Right lobe of liver (tissue), 6 donors: ENCODE results near the gene KCNQ1OT1. TPM values are rescaled to one million over a fixed set of nuclear protein-coding genes. Genes with fewer than 3 reads are reported as not detected.

Source experiments
- ATAC-seq, 4 donors: fragments of 200-7000 bp; cut with Tn5 transposase; one replicate each; pipeline ENCODE4 v1.9.1; 2020; ENCODE audit warnings: mild to moderate bottlenecking in 4 of 4, moderate library complexity in 4 of 4
- DNase-seq, 3 donors: peaks; one replicate each; pipeline ENCODE4 v3.0.0-alpha.2; 2020
- H3K27ac ChIP-seq, 3 donors: fragments of 200-600 bp; one replicate each; pipeline ENCODE4 v1.8.0; 2022
- H3K27me3 ChIP-seq, 2 donors: fragments of 200-600 bp; one replicate each; pipeline ENCODE4 v1.8.0; 2022
- H3K36me3 ChIP-seq, 4 donors: fragments of 200-600 bp; sonication (generic) in 1 of 4; one replicate each; pipeline versions ENCODE4 v1.5.1 to v1.8.0; 2017 to 2022; ENCODE audit warnings: control low read depth in 1 of 4
- H3K4me1 ChIP-seq, 4 donors: fragments of 200-600 bp; sonication (generic) in 1 of 4; one replicate each; pipeline versions ENCODE4 v1.5.1 to v1.8.0; 2017 to 2022; ENCODE audit warnings: control low read depth in 1 of 4
- H3K4me3 ChIP-seq, 3 donors: fragments of 200-600 bp; one replicate each; pipeline ENCODE4 v1.8.0; 2022
- H3K9me3 ChIP-seq, 4 donors: fragments of 200-600 bp; sonication (generic) in 1 of 4; one replicate each; pipeline versions ENCODE4 v1.5.1 to v1.8.0; 2017 to 2022; ENCODE audit warnings: control low read depth in 1 of 4
- POLR2A ChIP-seq: fragments of 450-650 bp; IDR thresholded peaks from one replicate; pipeline ENCODE4 v1.6.1; 2017; ENCODE audit warnings: antibody characterized with exemption, mild to moderate bottlenecking
- WGBS: methylation state at CpG from one replicate; pipeline ENCODE4 v1.1.6; 2018; ENCODE audit warnings: low coverage, low lambda C conversion rate; ENCODE audit not compliant: insufficient coverage; ENCODE audit errors: missing lambda C conversion rate; 5-methylcytosine and 5-hydroxymethylcytosine counted together
- intact Hi-C, 2 donors: fragments of 100-400 bp; cut with DNase I; formaldehyde crosslinking; loops; one replicate each; pipeline versions ENCODE4 v1.11.2 to v1.14.1; 2022
- total RNA-seq, 6 experiments: library from RNA; depleted of rRNA in 2 of 6; stranded (reverse); fragments of >200 nt in 2 of 6; fragmentation: NEBNext Ultra II Directional in 3 of 6; extraction: Animal tissue kit (Norgen Biotek cat#: 25700) in 3 of 6; gene quantifications; one replicate each; pipeline versions ENCODE4 v1.1.0 to v1.2.4, GENCODE V29; 2016 to 2023
- TF ChIP-seq, protein P1 (sequence below), 4 donors: fragments of 200-600 bp in 3 of 4; fragments of 450-650 bp in 1 of 4; IDR thresholded peaks; one replicate each; pipeline versions ENCODE4 v1.5.1 to v1.8.0; 2016 to 2022; ENCODE audit warnings: antibody characterized with exemption in 4 of 4, mild to moderate bottlenecking in 2 of 4
- donor health status: DM: no; HTN: yes; CAD: no.
- donor health status: DM: no; HTN: no; CAD: no.
- donor health status: DM: no; HTN: no; CAD: no.
- donor health status: DM: no; HTN: yes; CAD: no.
- donor health status: DM: no; HTN: yes; CAD: no.

The KCNQ1OT1 gene
- total RNA-seq, 6 experiments from 2014 or later, result 0.37 to 1.7 (median 0.60) TPM

DNA sequence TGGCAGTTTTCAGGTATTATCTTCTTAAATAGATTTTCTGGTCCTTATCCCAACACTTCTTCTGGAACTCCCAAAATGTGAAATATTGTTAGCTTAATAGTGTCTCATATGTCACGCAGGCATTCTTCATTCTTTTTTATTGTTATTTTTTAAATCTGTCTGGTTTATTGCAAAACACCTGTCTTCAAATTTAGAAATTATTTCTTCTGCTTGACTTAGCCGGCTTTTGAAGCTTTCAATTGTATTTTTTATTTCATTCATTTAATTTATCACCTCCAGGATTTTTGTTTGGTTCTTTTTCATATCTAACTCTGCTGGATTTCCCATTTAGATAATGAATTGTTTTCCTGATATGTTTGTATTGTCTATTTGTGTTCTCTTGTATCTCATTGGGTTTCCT is 49.9 kb downstream of the KCNQ1OT1 start:
- DNase-seq, result no peak

DNA sequence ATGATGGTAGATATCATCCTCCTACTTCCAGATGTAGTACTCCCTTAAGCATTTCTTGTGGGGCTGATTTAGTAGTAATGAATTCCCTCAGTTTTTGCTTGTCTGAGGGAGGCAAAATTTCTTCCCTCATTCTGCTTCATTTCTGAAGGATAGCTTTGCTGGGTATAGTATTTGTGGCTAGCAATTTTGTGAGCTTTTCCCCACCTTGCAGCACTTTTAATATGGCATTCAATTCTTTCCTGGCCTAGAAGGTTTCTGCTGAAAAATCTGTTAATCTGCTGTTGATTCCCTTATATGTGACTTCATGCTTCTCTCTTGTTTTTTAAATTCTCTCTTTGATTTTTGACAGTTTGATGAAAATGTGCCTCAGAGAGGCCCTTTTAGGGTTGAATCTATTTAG is 50.4 kb downstream of the KCNQ1OT1 start:
- no peak overlapping the region for H3K27ac ChIP-seq
- H3K27me3 ChIP-seq, result no peaks in the 10 kb centered on the region
- DNase-seq (no peak), ATAC-seq (no peak)
- intact Hi-C loops, result no loop called here
- H3K4me3 ChIP-seq, result no peak overlapping the region
- no peaks in the 10 kb centered on the region for H3K36me3 ChIP-seq
- peaks cover 0 to 22% (median 0%) of the 10 kb centered on the region in 4 donors for H3K9me3 ChIP-seq
- no peaks in the 10 kb centered on the region for H3K4me1 ChIP-seq
- TF ChIP-seq, protein P1, sequence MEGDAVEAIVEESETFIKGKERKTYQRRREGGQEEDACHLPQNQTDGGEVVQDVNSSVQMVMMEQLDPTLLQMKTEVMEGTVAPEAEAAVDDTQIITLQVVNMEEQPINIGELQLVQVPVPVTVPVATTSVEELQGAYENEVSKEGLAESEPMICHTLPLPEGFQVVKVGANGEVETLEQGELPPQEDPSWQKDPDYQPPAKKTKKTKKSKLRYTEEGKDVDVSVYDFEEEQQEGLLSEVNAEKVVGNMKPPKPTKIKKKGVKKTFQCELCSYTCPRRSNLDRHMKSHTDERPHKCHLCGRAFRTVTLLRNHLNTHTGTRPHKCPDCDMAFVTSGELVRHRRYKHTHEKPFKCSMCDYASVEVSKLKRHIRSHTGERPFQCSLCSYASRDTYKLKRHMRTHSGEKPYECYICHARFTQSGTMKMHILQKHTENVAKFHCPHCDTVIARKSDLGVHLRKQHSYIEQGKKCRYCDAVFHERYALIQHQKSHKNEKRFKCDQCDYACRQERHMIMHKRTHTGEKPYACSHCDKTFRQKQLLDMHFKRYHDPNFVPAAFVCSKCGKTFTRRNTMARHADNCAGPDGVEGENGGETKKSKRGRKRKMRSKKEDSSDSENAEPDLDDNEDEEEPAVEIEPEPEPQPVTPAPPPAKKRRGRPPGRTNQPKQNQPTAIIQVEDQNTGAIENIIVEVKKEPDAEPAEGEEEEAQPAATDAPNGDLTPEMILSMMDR (IDR thresholded peaks at IDR 0.05), result no peak
- no peak for TF ChIP-seq POLR2A

More for the DNA sequence above, 49.9 kb downstream of the KCNQ1OT1 start:
- WGBS, result 95% methylated on average over 2 of the region's 2 CpGs
- no peak for TF ChIP-seq POLR2A
- TF ChIP-seq, protein P1 (IDR thresholded peaks at IDR 0.05), result no peak
- Histone ChIP-seq H3K36me3 (no peaks in the 10 kb centered on the region), H3K4me3 (no peak overlapping the region), H3K4me1 (no peaks in the 10 kb centered on the region), H3K27me3 (no peaks in the 10 kb centered on the region), H3K9me3 (peaks cover 0 to 22% (median 0%) of the 10 kb centered on the region in 4 donors), H3K27ac (no peak overlapping the region)
- intact Hi-C loops, result no loop called here
- no peak for ATAC-seq

- intact Hi-C loops, result no loop called here
- H3K4me1 ChIP-seq, result no peaks in the 10 kb centered on the region
- TF ChIP-seq POLR2A, result no peak
- TF ChIP-seq, protein P1 (IDR thresholded peaks at IDR 0.05), result no peak
- no peaks in the 10 kb centered on the region for H3K27me3 ChIP-seq
- no peak overlapping the region for H3K4me3 ChIP-seq
- WGBS, result 97% methylated on average over 6 of the region's 6 CpGs
- ATAC-seq, result no peak
- no peak for DNase-seq
- H3K9me3 ChIP-seq, result peaks cover 0 to 22% (median 0%) of the 10 kb centered on the region in 4 donors
- H3K27ac ChIP-seq, result no peak overlapping the region
- no peaks in the 10 kb centered on the region for H3K36me3 ChIP-seq
Observed at GRCh38 chr11:2647953-2648352, 51.8 kb downstream of the KCNQ1OT1 start.

- Histone ChIP-seq H3K4me3 (no peak overlapping the region), H3K9me3 (peaks cover 0 to 28% (median 3%) of the 10 kb centered on the region in 4 donors), H3K4me1 (no peaks in the 10 kb centered on the region), H3K27me3 (no peaks in the 10 kb centered on the region), H3K36me3 (no peaks in the 10 kb centered on the region), H3K27ac (no peak overlapping the region)
- TF ChIP-seq, protein P1 (IDR thresholded peaks at IDR 0.05), result no peak
- no peak for TF ChIP-seq POLR2A
- intact Hi-C loops, result no loop called here
- no peak for ATAC-seq
- DNase-seq, result no peak
- WGBS, result 75% methylated on average over 1 of the region's 1 CpG
Observed at GRCh38 chr11:2647167-2647566, 52.6 kb downstream of the KCNQ1OT1 start.

- ATAC-seq (no peak), DNase-seq (no peak)
- Histone ChIP-seq H3K4me1 (no peaks in the 10 kb centered on the region), H3K27me3 (no peaks in the 10 kb centered on the region), H3K9me3 (peaks cover 0 to 32% (median 4%) of the 10 kb centered on the region in 4 donors), H3K27ac (no peak overlapping the region), H3K4me3 (no peak overlapping the region), H3K36me3 (no peaks in the 10 kb centered on the region)
- no peak for TF ChIP-seq POLR2A
- TF ChIP-seq, protein P1 (IDR thresholded peaks at IDR 0.05), result no peak
- 67% methylated on average over 1 of the region's 1 CpG for WGBS
- intact Hi-C loops, result no loop called here
Observed at GRCh38 chr11:2645779-2646118, 54.0 kb downstream of the KCNQ1OT1 start.
